GM18511 (cell line): Measurements from ENCODE around the gene CAPS.
"Not testable (repeated sequence)": the region's sequence is repeated elsewhere in the genome, so short reads cannot be mapped to it uniquely, and the experiment has no call there.

ENCODE experiments used
- ATAC-seq: cut with Tn5 transposase; IDR thresholded peaks from one replicate; pipeline ENCODE4 v1.9.1; 2021; ENCODE audit warnings: mild to moderate bottlenecking, moderate library complexity; ENCODE audit not compliant: unreplicated experiment

Gene CAPS

DNA sequence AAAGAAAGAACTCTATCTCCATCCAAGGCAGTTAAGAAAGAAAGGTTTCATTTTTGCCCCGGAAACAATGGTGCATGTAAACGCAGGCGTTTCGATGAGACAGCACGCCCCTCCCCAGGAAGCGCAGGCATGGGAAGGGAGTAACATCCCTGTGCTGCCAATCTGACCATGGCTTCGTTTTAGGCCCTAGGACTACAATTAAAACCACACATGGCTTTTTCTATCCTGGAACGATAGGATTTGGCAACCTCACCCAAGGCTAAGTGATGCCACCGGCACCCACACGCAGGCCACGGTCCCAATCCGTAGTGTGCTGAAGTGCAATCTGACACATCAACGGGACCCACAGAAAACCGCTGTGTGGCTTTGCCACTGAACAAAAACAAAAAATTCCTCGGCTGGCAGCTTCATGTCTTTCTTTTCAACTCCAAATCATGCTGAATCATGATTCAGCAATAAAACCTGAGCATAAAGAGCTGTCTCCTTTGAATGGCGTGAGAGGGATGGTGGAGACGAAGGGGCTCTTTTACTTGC is 39.7 kb downstream of the CAPS start:
- no peak for ATAC-seq

GRCh38 chr19:5954293-5954692 is 40.2 kb downstream of the CAPS start:
- ATAC-seq, result no peak

DNA sequence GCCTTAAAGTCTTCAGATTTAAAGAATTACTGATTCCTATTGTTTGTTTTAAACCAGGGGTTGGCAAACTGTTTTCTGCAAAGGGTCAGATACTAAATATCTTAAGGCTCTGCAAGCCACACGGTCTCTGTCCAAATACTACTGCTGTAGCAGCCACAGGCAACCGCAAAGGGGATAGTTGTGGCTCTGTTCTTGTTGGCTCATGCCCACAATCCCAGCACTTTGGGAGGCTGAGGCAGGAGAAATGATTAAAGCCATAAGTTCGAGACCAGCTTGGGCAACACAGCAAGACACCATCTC is 41.5 kb downstream of the CAPS start:
- no peak for ATAC-seq

DNA sequence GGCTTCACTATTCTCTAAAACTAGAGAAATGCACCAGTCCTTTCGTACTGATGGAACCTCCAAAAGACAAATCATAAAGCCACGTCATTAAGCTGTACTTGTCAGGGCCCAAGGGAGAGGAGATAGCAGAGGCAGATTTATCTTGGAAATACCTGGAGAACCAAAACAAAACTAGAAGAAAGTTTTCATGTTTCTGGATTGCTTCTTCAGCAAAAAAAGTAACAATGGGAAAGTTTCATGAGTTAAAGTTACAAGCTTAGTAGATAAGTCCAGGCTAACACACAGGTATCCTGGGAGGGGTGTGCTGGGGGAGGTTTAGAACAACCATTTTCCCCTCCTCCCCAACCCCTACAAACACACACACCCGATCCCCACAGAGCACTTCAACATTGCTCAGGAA is 42.3 kb downstream of the CAPS start:
- no peak for ATAC-seq

- no peak for ATAC-seq
These were observed 42.7 kb downstream of the CAPS start for GRCh38 chr19:5956728-5957127.

DNA sequence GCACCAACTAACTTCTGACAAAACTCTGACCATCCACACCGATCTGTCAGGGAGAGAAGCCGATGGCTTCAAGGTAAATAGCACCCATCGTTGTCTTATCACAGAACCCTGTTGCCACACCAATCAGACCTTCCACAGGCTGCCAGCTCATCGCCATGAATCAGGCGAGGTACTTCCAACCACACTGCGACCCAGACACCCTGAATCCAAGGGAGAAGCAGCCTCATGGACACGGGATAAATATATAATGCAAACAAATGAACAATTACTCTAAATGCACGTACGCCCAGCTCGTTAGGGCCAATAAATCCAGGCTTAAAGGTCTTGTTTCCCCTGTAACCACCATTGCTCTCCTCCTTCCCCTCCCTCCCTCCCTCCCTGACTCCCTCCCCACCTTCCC is 43.1 kb downstream of the CAPS start:
- no peak for ATAC-seq

DNA sequence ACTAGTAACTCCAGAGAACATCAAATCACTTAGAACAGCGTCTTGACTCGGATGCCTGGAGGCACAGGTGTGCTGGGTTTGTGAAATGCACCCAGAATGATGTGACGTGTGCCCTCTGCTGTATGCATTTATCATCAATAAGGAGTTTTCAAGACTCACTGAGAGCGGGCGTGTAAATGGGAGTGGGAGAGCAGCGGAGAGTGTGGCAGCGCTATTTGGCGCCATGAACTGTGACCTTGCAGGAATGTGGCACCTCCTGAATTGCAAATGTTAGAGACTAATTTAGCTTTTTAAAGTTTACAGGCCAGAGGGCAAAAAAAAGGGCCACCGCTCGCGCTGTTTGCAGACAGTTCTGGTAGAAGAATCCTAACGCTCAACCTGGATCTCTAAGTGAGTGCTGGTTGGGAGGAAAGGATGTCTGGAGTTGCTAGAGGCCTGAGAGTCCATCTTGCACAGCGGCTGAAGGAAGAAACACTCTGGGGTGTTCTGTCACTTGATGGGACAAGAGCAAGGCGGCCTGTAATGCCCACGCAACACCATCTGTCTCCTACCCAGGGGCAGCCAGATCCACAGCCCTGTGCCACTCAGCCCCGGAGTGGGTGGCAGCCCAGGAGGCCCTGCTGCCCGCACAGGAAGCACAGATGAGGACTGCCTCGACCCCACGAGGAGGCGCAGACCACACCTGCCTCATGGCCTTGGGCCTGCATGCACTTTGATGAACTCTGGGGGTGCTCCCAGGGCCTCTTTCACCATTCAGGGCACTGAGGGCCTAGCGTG is 44.2 kb downstream of the CAPS start:
- no peak for ATAC-seq

GRCh38 chr19:5958851-5959122 is 44.7 kb downstream of the CAPS start:
- no peak for ATAC-seq

GRCh38 chr19:5959260-5960004 is 45.4 kb downstream of the CAPS start:
- no peak for ATAC-seq

DNA sequence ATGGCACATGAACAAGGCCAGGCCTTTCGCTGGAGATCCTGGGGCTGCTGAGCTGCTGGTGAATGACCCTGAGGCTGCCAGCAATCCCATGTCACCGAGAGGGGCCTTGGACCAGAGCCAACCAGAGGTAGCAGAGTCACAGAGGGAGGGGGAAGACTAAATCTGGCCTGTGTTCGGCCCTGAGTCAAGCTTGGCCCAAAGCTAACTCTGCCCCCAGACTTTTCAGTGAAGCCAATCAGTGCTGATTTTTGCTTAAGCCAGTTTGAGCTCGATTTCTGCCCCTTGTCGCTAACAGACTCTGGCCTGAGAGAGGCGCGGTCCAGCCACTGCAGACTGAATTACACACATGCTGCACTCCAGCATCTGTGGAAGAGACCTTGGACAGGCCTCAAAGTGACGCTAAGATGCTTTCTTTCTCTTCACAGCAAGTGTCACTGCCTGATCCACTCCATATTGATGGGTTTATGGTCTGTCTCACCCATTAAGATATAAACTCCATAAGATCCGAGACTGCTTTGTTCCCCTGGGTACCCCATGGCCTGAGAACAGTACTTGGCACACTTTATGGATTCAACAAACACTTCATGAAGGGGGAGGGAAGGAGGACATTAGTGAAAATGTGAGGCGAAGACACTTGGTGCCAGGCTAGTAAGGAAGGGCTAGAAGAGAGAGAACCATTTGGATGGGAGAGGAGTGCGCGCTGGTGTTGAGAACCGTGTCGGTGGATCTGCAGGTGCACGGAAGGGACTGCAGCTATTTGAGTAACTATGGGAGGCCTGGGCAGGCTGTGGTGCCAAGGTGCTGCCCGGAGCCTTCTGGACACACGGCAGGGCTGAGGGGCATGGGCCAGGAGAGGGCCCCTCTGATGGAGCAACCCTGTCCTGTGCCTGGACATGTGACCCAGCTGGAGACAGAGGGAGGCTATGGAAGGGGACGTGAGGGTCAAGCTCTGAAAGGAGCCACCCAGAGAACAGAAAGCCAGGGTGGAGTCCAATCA is 46.2 kb downstream of the CAPS start:
- ATAC-seq, result no peak

GRCh38 chr19:5961641-5961968 is 47.6 kb downstream of the CAPS start:
- ATAC-seq, result not testable (repeated sequence)

GRCh38 chr19:5961969-5962945 is 48.2 kb downstream of the CAPS start:
- no peak for ATAC-seq

DNA sequence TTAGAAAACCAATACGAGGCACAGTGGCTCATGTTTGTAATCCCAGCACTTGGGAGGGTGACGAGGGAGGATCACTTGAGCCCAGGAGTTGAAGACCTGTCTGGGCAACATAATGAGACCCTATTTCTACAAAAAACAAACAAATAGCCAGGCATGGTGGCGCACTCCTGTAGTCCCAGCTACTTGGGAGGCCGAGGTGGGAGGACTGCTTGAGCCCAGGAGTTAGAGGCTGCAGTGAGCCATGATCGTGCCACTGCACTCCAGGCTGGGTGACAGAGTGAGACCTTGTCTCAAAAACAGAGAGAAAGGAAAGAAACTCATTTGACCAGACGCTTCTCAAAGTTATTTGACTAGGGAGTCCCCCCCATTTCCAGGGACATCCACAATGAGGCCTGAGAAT is 49.2 kb downstream of the CAPS start:
- not testable (repeated sequence) for ATAC-seq

DNA sequence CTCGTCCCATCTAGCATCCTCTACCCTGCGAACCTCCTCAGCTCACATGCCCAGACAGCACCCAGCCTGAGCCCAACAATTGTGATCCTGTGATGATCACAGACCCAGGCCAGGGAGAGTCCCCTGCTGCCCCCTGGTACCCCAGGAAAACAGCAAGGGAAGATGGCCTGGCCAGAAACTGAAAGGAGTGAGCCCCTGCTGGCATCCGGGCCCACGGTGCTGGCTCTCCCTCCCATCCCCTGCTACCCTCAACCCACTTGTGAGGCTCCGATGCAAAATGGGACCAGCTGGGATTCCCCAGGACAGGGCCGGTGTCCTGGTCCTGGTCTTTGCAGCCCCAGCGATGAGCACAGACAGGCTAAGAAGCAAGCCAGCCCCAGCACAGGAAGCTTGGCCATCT is 49.8 kb downstream of the CAPS start:
- no peak for ATAC-seq

GRCh38 chr19:5964816-5965565 is 50.9 kb downstream of the CAPS start:
- ATAC-seq, result no peak
